NCI-H146 treated with DMSO at 0.1 percent for 48 hours (cell line): ENCODE results near the gene AKAP13.

Experiments
- DNase-seq: peaks from one replicate; lab custom pipeline; 2025; ENCODE audit not compliant: unreplicated experiment; lab: John Stamatoyannopoulos, UW

AKAP13 gene

DNA sequence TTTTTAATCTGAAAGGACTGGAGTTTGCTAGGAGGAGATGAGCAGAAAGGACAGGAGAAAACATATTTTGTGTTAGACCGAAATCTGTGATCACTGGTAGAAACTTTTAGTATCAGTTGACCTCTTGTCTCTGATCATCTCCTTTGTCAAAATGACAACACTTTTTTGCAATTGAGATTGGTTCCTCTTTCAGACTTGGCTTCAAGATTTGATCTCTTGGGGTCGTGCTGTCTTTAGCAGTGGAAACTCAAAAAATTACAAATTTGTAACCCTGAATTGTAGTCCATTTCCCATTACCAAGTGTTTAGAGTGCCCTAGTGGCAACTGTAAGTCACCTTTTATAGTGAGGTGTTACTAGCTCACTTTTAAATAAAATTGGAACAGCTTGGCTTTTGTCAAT, 306.9 kb downstream of the AKAP13 start:
- no peak for DNase-seq

DNA sequence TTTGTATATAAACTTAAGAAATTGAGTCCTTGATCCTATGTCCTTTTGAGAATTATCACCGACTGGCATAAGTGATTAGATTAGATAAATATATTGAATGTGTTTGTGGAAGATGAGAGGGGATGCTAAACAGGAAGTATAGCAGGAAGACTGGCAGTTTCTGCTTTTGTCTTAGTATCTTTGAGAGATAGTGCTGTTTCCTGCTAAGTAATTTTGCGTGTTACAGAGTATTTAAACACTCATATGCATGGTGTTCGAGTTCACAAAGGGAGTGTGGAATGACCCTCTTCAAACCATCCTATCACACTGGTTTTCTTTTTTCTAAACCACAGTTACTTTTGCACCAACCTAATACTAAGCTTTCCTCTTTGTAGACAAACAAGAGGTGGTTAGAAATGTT, 308.3 kb downstream of the AKAP13 start:
- DNase-seq = no peak

DNA sequence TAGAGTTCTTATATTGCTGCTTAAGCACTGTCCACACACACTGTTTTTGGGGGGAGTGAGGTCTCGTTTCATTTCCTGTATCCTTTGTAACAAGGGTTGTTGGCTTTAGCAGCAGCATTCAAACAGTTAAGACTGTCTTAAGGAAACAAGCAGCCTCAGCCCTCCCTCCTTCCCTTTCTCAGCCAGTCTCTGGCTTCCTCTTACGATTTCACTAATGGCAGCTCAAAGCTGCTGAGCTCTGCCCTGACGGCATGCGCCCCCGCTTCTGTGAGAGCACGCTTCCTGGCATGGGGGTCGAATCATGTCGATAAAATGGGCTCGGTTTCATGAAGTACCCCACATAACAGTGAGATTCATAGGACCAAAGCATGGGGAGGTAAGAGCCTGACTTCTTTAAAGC, 309.3 kb downstream of the AKAP13 start:
- no peak for DNase-seq

- DNase-seq = no peak
Observed at GRCh38 chr15:85690561-85691231, 310.3 kb downstream of the AKAP13 start.

DNA sequence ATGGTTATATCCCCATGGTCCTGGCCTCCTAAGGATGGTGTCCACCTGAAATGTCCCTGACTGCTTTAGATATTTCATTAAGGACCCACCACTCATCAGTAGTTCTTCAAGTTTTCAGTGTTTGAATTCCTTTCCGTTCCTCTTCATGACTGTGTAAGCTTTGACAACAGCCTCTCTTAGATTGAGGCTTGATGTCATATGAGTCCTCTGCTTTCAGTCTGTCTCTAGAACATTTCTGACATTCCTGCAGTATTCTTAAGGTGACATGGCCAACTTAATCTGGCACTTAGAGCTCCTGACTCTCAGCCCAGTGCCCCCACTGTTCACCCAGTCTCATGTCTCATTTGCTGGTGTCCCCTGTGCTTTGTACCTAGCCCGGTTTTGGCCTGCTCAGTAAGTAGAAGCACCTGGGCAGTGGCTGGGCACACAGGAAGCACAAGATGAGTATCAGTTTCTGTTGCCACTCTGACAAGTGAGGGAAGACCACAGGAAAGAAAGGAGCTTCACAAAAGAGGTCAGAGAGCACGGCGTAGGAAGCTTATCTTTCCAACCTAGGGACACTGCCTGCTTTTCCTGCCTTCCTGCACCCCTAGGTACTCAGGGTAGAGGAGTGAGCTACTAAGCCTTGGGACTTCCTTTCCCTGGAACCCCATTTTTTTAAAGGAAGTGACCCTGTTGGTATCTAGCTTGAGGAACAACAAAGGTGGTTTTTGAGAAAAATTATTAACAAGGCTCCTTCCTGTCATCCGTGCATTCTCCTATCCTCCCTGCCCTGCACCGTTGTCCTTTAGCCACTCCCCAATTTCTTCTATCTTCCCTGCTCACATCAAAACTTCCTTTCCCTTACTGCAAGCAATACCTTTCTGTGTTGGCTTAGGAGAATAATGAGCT, 311.2 kb downstream of the AKAP13 start:
- DNase-seq = no peak

DNA sequence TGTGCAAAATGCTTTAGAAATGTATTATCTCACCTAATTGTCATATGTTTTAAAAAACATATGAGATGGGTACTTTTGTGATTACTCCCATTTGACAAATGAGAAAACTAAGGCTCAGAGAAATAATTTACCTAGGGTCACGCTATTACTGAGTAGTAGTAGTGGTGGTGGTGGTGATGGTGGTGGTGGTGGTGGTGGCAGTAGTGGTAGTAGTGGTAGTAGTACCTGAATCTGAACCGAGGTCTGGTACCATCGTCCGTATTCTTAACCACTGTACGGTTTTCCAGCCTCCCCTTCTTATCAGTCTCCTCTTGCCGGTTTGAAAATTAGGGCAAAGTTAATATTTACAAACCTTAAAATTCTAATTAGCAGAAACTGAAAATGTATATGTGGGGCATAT, 311.9 kb downstream of the AKAP13 start:
- no peak for DNase-seq

GRCh38 chr15:85692873-85693272, 312.5 kb downstream of the AKAP13 start:
- no peak for DNase-seq

GRCh38 chr15:85693277-85693676, 312.9 kb downstream of the AKAP13 start:
- no peak for DNase-seq

- DNase-seq = no peak
Observed at GRCh38 chr15:85694091-85694490, 313.7 kb downstream of the AKAP13 start.

GRCh38 chr15:85700767-85701166, 320.4 kb downstream of the AKAP13 start:
- no peak for DNase-seq

- no peak for DNase-seq
Observed at GRCh38 chr15:85702321-85703101, 322.1 kb downstream of the AKAP13 start.

DNA sequence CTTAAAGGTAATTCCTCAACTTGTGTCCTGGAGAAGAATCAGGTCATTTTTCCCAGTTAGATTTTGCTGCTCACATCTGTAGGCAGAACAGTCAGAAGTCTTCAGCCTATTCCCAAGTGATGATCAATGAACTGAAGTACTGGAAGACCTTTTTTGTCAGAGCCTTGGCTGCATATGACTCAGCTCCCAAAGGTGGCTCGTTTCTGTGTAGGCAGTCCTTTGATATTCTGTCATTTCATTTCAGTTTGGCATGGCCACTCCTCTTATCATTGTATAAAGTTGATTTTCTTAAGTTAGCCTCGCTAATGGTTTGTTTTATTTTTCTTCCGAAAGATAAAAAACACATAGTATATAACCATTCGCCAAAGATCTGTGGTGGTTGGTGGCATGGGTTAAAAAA, 323.7 kb downstream of the AKAP13 start:
- no peak for DNase-seq

DNA sequence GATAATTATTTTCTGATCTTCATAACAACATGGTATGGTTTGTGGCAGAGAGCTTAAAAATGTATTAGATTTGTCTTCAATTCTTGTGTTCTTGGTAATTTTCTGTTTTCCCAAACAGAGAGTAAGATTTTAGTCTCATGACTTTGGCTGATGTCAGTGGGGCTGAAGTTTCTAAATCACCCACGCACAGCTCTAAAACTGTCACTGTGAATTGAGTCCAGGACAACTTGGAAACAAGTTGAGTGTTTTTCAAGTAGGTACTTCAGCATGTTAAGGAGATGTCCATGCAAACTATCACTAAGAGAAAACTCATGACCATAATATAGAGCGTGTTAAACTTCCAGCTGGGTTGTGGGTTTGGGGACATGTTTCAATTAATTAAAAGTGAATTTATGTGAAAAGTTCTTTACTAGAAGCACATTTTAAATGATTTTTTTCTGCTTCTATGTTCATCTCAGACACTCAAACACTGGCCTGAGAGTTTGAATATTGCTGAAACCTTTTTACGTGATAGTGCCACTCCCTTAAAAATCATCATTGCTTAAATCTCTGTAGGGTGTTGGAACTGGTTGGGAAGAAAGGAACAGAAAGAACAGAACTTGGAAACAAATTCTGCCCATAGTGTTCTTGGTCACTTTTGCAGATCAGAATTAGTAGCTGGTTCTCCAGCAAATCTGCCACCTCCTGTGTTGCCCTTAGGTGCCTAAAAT, 324.5 kb downstream of the AKAP13 start:
- no peak for DNase-seq

- DNase-seq = no peak
Observed at GRCh38 chr15:85706779-85707518, 326.5 kb downstream of the AKAP13 start.

- peak; percentile 24 for DNase-seq
Observed at GRCh38 chr15:85707519-85708338, 327.3 kb downstream of the AKAP13 start.

DNA sequence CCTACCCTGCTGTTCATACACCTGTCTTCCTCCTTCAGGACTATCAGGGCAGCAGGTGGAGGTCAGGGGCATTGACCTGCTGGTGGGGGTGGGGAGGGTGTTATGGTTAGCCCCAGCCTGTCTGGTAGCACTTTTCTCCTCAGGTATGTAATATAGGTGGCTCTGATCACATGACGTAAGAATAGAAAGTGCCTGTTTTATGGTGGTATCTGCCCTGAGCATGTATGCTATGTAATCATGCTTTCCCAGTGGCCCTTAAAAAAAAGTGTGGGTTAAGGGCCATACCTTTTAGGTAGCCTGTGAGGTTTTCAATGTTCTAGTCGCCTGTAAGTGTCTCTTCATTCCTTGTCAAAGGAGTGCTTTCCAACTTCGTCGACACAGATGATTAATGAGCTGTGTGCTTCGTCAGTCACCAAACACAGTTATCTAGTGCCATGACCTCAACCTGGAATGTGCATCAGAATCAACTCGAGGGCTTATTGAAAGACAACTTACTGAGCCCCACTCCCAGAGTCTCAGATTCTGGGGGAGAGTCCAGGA, 328.1 kb downstream of the AKAP13 start:
- DNase-seq = no peak

DNA sequence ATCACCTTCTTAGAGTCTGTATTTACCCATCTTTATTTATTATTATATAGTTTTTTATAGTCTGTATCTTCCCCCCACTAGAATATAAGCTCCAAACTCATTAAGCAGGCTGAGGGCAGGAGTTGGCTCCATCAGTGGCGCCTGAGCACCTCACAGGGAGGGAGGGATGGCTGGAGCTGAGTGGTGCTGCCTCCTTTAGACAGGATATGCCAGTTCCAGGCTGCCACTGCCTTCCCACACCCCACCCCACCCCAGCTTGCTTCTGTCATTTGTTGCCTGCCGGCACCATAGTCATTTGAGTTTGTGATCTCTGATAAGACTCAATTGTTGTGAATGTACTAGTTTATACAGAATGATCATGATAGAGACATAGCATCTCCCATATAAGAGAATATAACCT, 328.8 kb downstream of the AKAP13 start:
- DNase-seq = no peak

DNA sequence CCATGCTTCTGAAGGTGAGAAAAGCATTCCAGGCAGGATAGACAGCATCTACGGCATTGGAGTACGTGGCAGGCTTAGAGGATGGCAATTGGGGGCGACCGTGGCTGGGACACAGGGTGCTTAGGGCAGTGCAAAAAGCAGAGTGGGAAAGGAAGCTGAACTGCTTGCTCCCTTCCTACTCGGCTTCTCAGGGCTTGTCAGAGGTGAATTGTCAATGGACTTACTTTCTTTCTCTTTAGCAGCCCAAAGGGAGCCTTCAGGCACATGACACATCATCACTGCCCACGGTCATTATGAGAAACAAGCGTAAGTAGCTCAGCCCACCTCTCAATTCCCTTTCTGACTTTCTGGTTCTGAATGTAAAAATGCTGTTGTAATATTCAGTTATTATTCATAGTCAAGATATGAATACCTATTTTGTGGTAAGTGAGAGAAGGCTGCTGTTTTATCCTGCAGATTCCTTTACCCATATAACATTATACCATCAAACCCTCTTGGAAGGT, 330.0 kb downstream of the AKAP13 start:
- DNase-seq = no peak

DNA sequence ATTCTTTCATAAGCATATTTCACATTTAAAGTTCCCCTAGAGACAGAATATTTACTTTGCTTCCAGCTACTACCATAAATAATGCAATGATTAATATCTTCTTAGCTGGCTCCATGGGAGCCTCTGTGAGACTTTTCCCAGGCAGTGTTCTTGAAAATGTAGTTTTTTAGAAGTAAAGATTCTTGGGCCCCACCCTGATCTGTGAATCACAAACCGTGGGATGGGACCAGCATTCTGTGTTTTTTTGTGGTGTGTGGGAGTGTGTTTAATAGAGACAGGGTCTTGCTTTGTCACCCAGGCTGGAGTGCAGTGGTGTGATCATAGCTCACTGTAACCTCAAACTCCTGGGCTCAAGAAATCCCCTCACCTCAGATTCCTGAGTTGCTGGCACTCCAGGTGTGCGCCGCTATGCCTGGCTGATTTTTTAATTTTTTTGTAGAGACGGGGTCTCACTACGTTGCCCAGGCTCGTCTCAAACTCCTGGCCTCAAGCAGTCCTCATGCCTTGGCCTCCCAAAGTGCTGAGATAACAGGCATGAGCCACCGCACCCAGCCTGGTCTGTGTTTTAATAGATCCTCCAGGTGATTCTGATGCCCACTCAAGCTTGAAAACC, 331.3 kb downstream of the AKAP13 start:
- no peak for DNase-seq
